ENCODE data around the gene FNDC8.

DNA sequence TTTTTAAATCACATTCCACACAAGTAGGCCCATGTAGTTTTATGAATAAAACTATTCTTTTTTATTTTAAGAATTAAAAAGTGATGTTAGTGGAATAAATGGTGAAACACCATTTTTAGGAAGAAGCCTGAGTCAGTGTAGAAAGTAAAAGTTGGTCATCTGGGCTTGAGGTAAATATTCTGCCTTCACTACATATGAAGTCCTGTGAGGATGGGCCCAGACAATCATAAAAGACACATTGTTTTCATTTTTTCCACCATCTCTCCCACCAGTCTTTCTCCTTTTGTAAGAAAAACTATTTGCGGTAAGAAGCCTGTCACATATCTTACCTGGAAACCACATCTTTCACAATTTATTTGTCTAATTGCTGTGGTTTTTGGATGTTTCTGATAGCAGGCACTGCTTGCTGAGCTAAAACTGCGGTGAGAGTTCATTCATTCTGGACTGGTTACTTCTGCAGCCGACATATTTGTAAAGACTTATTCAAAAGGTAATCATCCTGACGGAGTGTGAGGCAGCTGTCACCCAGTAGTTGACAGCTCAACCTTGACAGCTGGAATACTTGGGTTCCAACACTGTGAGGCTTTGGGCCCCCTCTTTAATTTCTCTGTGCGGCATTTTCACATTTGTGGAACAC lies 47.3 kb upstream of the FNDC8 start:
- no peak for TF ChIP-seq EZH2phosphoT487 (IDR thresholded peaks at IDR 0.05; ENCODE audit: low read depth, severe bottlenecking, unreplicated experiment)
- TF ChIP-seq, protein P1, sequence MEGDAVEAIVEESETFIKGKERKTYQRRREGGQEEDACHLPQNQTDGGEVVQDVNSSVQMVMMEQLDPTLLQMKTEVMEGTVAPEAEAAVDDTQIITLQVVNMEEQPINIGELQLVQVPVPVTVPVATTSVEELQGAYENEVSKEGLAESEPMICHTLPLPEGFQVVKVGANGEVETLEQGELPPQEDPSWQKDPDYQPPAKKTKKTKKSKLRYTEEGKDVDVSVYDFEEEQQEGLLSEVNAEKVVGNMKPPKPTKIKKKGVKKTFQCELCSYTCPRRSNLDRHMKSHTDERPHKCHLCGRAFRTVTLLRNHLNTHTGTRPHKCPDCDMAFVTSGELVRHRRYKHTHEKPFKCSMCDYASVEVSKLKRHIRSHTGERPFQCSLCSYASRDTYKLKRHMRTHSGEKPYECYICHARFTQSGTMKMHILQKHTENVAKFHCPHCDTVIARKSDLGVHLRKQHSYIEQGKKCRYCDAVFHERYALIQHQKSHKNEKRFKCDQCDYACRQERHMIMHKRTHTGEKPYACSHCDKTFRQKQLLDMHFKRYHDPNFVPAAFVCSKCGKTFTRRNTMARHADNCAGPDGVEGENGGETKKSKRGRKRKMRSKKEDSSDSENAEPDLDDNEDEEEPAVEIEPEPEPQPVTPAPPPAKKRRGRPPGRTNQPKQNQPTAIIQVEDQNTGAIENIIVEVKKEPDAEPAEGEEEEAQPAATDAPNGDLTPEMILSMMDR (IDR thresholded peaks at IDR 0.05; ENCODE audit: poor library complexity), result no peak

Data from hepatocyte (in vitro differentiated cells).